Effector memory CD4-positive, alpha-beta T cell (primary cell): ENCODE results near the gene TMC3.

Experiments used
- DNase-seq, 3 donors: peaks; one replicate each; pipeline ENCODE4 v3.0.0-alpha.2; 2020
- H3K27ac ChIP-seq: 2 replicates; pipeline ENCODE4 v1.7.0; 2013; ENCODE audit warnings: mild to moderate bottlenecking, low read length, moderate library complexity; ENCODE audit not compliant: insufficient read depth, poor library complexity, severe bottlenecking
- H3K27me3 ChIP-seq: replicated peaks from 2 replicates; pipeline ENCODE4 v1.7.0; 2013; ENCODE audit warnings: mild to moderate bottlenecking, low read length; ENCODE audit not compliant: insufficient read depth, control insufficient read depth, poor library complexity, severe bottlenecking
- H3K36me3 ChIP-seq: 2 replicates; pipeline ENCODE4 v1.7.0; 2013; ENCODE audit warnings: mild to moderate bottlenecking, low read length, moderate library complexity; ENCODE audit not compliant: control insufficient read depth, insufficient read depth
- H3K4me1 ChIP-seq: 2 replicates; pipeline ENCODE4 v1.7.0; 2013; ENCODE audit warnings: low read length, mild to moderate bottlenecking; ENCODE audit not compliant: control insufficient read depth, insufficient read depth, poor library complexity, severe bottlenecking
- H3K4me3 ChIP-seq: 2 replicates; pipeline ENCODE4 v1.7.0; 2013; ENCODE audit warnings: low read length, low read depth, mild to moderate bottlenecking; ENCODE audit not compliant: insufficient read depth, poor library complexity, severe bottlenecking
- H3K9me3 ChIP-seq: 2 replicates; pipeline ENCODE4 v1.7.0; 2013; ENCODE audit warnings: mild to moderate bottlenecking, low read length, moderate library complexity; ENCODE audit not compliant: control insufficient read depth

TMC3 gene

GRCh38 chr15:81373176-81373575 lies 837 bp downstream of the TMC3 start:
- H3K27ac ChIP-seq: no peak overlapping the region
- H3K36me3 ChIP-seq: no peaks in the 10 kb centered on the region
- no peak overlapping the region for H3K4me3 ChIP-seq
- no peaks in the 10 kb centered on the region for H3K9me3 ChIP-seq
- DNase-seq: no peak
- H3K27me3 ChIP-seq: no peaks in the 10 kb centered on the region
- no peaks in the 10 kb centered on the region for H3K4me1 ChIP-seq

- no peak overlapping the region for H3K27ac ChIP-seq
- DNase-seq: no peak
- H3K9me3 ChIP-seq: no peaks in the 10 kb centered on the region
- H3K27me3 ChIP-seq: no peaks in the 10 kb centered on the region
- H3K4me1 ChIP-seq: no peaks in the 10 kb centered on the region
- H3K4me3 ChIP-seq: no peak overlapping the region
- H3K36me3 ChIP-seq: no peaks in the 10 kb centered on the region
Observed at GRCh38 chr15:81372575-81372974, 1.4 kb downstream of the TMC3 start.

DNA sequence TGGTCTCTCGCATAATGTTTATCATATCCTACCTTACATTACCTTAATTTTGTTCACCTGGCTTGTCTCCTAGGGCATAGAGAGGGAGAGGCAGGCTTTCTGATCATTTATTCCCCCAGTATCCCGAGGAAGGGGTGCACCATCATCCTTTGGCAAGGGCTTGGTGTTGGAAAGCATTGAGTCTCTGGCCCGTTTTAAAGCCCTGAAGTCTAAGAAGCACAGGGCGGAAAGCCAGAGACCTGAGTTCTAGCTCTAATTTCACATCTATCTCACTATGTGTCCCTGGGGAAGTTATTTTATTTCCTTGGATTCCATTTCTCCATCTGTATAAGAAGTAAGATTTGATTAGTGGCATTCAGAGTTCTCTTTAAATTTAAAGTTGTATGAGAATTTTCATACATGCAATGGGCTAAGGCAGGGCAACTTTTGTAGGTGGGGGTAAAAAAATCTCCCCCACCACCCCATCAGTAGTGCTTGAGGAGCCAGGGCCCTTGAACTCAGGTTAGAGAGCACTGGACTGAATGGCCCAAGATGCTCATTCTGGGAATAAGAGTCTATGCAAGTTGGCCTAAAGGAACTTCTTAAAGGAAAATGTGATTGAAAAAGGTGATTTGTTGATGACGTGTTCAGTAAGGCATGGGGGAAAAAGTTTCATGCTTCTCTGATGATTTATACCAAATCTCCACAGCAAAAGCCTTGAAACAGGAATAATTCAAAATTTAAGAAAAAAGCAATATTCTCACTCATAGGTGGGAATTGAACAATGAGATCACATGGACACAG lies 10.1 kb downstream of the TMC3 start:
- H3K4me3 ChIP-seq: no peak overlapping the region
- no peak for DNase-seq
- H3K36me3 ChIP-seq: no peaks in the 10 kb centered on the region
- H3K9me3 ChIP-seq: no peaks in the 10 kb centered on the region
- H3K4me1 ChIP-seq: no peaks in the 10 kb centered on the region
- H3K27me3 ChIP-seq: no peaks in the 10 kb centered on the region
- no peak overlapping the region for H3K27ac ChIP-seq

- Histone ChIP-seq H3K36me3 (no peaks in the 10 kb centered on the region), H3K27ac (no peak overlapping the region), H3K9me3 (no peaks in the 10 kb centered on the region), H3K4me3 (no peak overlapping the region), H3K4me1 (no peaks in the 10 kb centered on the region), H3K27me3 (no peaks in the 10 kb centered on the region)
- DNase-seq: no peak
Observed at GRCh38 chr15:81363276-81363675, 10.7 kb downstream of the TMC3 start.

DNA sequence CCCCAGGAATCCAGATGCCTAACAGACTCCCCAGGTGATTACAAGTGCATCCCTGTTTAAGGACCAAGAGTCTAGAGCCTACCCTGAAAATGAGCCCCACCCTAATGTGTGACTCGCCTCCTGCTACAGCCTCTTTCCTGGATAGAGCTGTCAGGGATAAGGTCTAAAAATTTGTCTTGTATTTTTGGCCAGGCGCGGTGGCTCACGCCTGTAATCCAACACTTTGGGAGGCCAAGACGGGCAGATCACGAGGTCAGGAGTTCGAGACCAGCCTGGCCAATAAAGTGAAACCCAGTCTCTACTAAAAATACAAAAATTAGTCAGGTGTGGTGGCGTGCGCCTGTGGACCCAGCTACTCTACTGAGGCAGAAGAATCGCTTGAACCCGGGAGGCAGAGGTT lies 11.2 kb downstream of the TMC3 start:
- no peaks in the 10 kb centered on the region for H3K4me1 ChIP-seq
- no peak overlapping the region for H3K4me3 ChIP-seq
- no peaks in the 10 kb centered on the region for H3K36me3 ChIP-seq
- DNase-seq: no peak
- H3K9me3 ChIP-seq: no peaks in the 10 kb centered on the region
- H3K27ac ChIP-seq: no peak overlapping the region
- no peaks in the 10 kb centered on the region for H3K27me3 ChIP-seq

DNA sequence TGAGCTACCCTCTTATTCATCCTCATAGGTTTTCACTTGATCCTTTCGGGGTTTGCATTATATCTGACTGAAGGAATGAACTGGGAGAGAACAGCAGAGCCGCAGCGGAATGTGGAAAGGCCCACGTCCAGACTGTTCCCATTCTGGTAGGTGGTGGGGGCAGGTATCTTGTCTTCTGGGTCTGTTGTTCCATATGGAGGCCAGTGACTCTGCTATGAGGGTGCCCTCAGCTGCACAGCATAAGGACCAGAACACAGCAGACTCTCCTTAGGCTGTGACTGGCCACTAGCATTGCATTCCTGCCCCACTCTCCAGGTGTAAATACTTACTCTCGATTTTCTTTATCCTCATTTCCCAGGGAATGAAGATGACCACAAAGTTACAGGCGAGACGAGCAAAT lies 12.1 kb downstream of the TMC3 start:
- Histone ChIP-seq H3K4me3 (no peak overlapping the region), H3K27me3 (no peaks in the 10 kb centered on the region), H3K27ac (no peak overlapping the region), H3K36me3 (no peaks in the 10 kb centered on the region), H3K4me1 (no peaks in the 10 kb centered on the region), H3K9me3 (no peaks in the 10 kb centered on the region)
- DNase-seq: no peak

DNA sequence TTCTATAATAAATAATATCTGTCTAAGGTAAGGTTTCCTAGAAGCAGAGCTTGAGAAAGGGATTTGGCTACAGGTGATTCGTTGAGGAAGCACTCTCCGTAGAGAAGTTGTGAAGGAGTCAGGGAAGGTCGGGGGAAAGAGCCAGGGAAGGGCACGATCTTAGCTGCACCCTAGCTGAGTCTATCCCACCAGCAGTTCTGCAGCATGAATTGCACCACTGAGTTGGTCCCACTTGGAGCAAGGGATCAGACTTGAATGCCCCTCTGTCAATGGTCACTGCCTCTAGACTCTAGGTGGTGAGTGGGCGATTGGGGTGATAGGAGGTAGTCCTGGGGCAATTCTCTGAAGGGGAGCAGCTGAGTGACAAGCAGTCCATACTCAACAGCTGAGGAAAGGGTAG lies 13.5 kb downstream of the TMC3 start:
- no peak for DNase-seq
- no peaks in the 10 kb centered on the region for H3K9me3 ChIP-seq
- no peaks in the 10 kb centered on the region for H3K36me3 ChIP-seq
- H3K27me3 ChIP-seq: no peaks in the 10 kb centered on the region
- no peak overlapping the region for H3K27ac ChIP-seq
- no peak overlapping the region for H3K4me3 ChIP-seq
- no peaks in the 10 kb centered on the region for H3K4me1 ChIP-seq

DNA sequence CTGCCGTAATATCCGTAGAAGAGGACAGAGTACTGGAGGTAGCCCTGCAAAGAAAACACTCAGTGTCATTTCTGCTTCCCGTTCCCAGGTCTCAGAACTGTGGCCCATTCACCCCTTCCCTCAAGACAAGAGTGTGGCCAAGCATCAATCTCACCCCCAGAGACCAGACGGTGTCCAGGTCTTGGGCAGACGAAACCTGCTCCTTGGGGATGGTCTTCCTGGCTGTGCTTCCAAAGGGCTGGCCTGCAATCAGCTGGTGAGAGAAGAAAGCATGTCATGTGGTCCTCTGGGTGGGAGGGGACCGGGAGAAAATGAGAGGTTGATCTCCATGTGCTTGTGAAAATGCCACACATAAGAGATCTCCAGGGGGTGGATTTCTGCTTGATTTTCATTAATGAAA lies 15.8 kb downstream of the TMC3 start:
- Histone ChIP-seq H3K9me3 (no peaks in the 10 kb centered on the region), H3K27me3 (no peaks in the 10 kb centered on the region), H3K36me3 (no peaks in the 10 kb centered on the region), H3K4me3 (no peak overlapping the region), H3K27ac (no peak overlapping the region), H3K4me1 (no peaks in the 10 kb centered on the region)
- no peak for DNase-seq

DNA sequence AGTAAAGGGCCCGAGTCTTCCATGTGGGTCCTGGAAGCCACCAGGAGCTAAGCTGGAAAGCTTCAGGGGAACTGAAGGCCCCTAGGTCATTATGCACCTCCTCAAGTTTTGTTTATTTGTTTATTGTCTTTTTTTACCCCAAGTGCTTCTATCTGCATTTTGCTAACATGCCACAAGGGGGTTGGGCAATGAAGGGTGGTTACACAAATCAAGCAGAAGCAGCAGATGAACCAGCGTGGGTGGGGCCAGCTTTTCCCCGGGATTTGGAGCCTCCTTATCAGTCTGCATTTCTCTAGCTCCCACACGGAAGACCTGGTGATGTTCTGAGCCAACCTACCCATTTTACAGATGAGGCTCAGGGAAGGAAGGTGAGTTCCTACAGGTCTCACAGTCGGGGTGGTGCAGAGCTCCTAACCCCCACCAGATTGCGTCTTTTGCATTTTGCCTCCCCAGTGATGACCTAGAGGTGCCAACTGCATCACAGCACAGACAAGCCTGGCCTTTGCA lies 16.8 kb downstream of the TMC3 start:
- Histone ChIP-seq H3K27me3 (no peaks in the 10 kb centered on the region), H3K4me3 (no peak overlapping the region), H3K4me1 (no peaks in the 10 kb centered on the region), H3K27ac (no peak overlapping the region), H3K9me3 (no peaks in the 10 kb centered on the region), H3K36me3 (no peaks in the 10 kb centered on the region)
- no peak for DNase-seq

- Histone ChIP-seq H3K36me3 (no peaks in the 10 kb centered on the region), H3K9me3 (no peaks in the 10 kb centered on the region), H3K4me1 (no peaks in the 10 kb centered on the region), H3K27me3 (no peaks in the 10 kb centered on the region), H3K4me3 (no peak overlapping the region), H3K27ac (no peak overlapping the region)
- no peak for DNase-seq
Observed at GRCh38 chr15:81356252-81356651, 17.8 kb downstream of the TMC3 start.
